GM03348 (cell line): ENCODE data around the gene PARD6B.
"Not testable (repeated sequence)": the region's sequence is repeated elsewhere in the genome, so short reads cannot be mapped to it uniquely, and the experiment has no call there.

ENCODE experiments used
- DNase-seq: peaks from one replicate; pipeline ENCODE4 v3.0.0; 2012; ENCODE audit warnings: low spot score

The PARD6B gene

DNA sequence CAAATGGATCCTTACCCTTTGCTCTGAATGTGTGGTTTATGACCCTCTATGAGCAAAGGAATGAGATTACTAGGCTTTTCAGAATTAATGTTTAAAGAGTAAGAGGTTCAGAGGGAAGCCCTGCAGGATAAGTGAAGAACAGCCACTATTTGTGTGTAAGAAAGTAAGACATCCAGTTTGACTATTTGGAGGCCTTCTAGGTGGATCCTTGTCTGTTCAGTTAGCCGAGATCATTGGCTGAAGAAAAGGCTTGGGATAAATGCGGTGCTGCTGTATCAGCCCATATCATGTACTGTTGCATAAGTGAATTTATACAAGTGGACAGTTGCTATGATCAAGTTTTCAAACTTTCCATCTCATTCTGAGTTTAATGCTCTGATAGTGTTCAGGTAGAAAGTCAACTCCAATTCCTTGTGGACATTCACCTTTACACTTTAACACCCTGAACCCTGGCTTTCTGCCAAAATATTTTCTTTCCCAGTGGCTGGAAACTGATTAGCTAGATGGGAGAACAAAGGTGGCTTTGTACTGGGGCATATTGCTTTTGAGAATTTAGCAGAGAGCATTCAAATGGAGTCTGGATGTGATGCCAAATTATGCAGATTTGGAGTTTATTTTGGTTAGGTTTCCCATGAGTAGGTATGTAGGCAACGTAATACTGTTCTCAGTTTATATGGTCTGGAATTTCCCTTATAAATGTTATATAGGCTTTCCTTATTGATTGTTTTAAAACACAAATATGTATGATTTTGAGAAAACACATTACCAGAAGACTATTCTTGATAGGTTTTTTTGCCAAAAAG, 15.0 kb downstream of the PARD6B start:
- DNase-seq = no peak

DNA sequence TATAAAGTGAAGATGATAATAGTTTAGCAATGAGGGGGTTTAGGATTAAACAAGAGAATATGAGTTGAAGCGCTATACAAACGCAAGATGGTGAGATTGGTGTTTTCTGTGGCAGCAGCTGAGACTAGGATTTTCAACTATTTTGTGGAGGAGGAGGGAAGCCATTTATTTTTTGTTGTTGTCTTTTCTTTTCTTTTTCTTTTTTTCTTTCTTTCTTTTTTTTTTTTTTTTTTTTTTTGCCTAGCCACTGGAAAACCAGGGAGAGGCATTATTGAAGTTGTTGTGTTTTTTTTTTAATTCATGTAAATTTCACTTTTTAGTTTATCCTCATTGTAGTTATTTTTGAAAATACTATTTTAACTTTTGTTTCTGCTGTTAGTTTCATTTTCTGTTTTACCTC, 15.9 kb downstream of the PARD6B start:
- DNase-seq = no peak

DNA sequence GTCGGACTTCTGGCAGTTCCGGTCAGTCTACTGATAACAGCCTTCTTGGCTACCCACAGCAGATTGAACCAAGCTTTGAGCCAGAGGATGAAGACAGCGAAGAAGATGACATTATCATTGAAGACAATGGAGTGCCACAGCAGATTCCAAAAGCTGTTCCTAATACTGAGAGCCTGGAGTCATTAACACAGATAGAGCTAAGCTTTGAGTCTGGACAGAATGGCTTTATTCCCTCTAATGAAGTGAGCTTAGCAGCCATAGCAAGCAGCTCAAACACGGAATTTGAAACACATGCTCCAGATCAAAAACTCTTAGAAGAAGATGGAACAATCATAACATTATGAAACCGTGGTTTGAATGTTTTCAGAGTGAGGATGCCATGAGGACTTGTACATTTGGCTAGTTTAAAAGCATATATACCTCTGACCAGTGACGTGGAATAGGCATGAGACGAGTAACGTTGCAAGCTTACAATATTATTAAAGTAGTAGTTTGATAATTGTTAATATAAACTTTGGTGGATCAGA, 18.8 kb downstream of the PARD6B start:
- DNase-seq = no peak

DNA sequence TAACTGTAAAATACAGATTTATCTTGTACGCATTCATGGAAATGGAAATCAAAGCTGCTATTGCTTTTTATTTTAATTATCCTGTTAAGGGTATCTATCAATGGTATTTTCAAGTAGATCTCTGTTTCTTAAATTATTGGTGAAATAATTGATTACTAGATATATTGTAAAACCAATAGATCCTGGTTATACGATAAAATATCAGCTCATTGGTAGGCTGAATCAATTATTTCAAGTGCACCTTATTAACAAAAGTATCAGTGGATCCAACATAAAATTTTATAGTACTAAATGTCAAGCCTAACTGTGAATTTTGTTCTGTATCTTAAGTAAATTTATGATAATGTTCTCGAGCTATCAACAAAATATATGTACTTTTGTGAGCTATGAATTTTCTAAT, 21.8 kb downstream of the PARD6B start:
- no peak for DNase-seq

DNA sequence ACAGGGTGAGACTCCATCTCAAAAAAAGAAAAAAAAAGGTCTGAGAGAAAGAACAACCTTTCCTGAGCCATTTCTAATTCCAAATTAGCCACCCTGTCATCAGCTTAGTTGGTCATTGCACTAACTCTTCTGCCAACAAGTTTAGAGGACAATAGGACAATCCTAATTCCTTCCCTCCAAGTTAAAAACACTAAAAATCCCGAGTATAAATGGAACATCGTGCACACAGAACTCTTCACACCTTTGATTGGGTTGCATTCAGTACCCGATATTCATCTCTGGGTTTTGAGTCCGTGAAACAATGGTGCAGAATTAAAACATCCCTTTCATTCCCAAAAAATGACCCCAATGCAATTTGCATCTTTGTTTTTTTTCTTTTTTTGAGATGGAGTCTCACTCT, 23.0 kb downstream of the PARD6B start:
- DNase-seq = no peak

DNA sequence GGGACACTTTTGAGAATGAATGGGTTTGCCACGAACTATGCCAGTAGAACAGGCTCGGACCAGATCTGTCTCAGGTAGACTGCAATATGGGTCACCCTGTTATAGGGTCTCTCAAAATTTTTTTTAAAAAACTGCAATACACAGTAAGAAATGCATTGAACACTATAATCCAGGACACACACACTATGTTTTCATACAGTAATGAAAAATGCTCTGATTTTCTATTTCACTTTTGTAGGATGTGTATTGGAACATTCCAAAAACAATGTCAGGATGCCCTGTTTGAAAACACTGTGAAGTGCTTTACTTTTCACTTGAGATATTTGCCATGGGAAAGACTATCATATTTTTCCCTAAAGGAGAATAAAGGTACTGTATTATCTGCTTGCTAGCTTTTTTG, 25.1 kb downstream of the PARD6B start:
- DNase-seq = no peak

DNA sequence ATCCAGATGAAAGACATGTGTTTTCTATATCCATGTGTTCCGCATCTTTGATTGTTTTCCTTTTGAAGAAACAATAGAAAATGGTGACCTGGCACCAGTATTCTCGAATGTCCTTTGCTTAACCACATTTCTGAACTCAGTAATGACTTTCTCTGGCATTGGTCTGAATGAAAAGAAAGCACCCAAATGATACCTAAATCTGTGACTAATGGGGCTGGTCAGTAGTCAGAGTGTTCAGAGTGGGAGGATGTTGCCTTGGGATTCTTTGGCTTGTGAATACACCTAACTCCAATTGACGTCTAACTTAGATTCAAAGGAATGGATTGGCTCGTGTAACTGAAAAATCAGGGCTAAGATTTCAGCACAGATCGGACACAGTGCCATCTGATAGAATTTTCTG, 27.1 kb downstream of the PARD6B start:
- no peak for DNase-seq

DNA sequence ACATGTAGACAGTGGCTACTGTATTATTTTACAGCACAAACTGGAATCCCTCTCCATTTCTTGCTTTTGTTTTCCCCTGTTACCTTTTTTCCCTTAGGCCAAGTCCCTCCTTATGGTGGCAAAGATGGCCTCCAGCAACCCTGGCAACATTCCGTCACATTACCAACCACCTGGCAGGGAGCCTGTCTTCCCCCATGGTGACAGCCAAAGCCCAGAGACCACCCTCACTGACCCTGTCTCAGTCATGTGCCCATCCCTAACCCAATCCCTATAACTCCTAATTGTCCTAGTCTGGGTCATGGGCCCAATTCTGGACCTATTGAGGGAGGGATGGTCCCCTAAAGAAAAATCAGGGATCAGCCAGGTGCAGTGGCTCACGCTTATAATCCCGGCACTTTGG, 27.6 kb downstream of the PARD6B start:
- no peak for DNase-seq

DNA sequence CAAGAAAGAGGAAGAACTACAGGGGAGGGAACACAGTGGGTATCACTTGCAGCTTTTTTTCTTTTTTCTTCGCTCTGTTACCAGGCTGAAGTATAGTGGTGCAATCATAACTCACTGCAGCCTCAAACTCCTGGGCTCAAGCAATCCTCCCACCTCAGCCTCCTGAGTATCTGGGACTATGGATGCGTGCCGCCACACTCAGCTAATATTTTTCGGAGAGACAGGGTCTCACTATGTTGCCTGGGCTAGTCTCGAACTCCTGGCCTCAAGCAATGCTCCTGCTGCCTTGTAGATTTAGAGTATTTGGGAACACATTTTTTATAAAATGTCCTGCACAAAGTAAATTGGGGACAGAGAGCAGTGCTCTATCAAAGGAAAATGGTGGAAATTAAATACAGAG, 28.3 kb downstream of the PARD6B start:
- DNase-seq = no peak

DNA sequence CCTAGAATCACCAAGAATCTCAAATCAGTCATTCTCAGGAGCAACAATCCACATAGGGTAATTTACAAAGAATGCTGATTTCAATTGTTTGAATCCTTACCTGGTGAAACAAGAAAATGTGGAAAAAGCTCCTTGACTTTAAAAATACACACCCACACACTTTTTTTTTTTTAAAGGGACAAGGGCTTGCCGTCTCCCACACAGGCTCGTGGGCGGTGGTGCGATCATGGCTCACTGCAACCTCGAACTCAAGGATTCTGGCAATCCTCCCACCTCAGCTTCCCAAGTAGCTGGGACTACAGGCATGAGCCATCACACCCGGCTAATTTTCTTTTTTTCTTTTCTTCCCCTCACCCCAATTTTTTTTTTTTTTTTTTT, 30.7 kb downstream of the PARD6B start:
- no peak for DNase-seq

DNA sequence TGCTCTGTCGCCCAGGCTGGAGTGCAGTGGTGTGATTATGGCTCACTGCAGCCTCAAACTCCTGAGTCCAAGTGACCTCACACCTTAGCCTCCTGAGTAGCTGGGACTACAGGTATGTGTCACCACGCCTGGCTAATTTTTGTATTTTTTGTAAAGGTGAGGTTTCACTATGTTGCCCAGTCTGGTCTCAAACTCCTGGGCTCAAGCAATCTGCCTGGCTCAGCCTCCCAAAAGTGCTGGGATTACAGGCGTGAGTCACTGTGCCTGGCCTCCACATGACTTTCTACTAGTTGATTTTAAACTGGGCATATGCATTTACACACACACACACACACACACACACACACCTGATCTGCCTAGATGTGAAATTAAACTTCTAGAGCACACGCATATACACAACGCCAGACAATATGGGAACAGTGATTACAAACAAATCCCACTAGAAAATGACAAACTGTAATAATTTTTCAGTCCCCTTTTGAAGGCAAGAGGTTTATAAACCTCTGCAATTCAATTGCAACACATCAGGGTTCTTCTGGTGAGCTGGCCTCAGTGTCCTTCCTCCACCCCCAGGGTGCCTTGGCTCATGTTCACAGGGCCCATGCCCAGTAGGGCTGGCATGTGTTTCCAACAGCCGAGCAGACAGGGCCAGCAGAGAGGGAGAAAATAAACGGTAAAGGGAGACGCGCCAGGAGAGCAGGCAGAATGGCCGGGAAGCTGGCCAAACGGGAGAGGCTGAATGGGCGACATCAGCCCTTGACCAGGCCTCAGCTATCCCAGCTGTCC, 31.2 kb downstream of the PARD6B start:
- peak; percentile 51 for DNase-seq

DNA sequence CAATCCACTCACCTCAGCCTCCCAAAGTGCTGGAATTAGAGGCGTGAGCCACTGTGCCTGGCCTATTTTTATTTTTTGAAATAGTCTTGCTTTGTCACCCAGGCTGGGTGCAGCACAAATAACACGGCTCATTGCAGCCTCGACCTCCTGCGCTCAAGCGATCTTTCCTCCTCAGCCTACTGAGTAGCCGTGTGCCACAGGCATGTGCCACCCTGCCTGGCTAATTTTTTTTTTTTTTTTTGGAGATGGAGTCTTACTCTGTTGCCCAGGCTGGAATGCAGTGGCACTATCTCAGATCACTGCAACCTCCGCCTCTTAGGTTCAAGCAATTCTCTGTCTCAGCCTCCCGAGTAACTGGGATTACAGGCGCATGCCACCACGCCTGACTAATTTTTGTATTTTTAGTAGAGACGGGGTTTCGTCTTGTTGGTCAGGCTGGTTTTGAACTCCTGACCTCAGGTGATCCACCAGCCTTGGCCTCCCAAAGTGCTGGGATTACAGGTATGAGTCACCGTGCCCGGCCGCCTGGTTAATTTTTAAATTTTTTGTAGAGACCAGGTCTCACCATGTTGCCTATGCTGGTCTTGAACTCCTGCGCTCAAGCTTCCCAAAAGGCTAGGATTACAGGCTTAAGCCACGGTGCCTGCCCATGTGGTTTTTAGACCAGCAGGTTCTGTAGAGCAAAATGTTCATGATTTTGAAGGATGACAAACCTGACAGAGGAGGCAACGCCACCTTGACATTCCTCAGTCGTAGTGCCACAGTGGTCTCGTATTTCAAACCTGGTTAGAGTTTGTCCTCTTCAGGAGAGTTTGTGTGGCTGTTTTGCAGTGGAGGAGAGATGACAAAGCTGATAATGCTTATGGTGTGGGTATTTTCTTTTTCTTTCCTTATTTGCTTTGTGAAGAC, 32.4 kb downstream of the PARD6B start:
- not testable (repeated sequence) for DNase-seq

DNA sequence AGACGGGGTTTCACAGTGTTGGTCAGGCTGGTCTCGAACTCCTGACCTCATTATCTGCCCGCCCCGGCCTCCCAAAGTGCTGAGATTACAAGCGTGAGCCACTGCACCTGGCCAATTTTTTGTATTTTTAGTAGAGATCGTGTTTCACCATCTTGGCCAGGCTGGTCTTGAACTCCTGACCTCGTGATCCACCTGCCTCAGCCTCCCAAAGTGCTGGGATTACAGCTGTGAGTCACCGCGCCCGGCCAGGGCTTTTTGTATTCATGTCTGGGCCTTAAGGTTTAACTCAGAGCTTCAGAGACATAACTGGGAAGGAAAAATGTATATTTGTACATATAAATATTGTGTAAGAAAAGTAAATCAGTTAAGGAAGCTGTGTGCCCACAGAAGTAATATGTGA, 33.9 kb downstream of the PARD6B start:
- DNase-seq = not testable (repeated sequence)

DNA sequence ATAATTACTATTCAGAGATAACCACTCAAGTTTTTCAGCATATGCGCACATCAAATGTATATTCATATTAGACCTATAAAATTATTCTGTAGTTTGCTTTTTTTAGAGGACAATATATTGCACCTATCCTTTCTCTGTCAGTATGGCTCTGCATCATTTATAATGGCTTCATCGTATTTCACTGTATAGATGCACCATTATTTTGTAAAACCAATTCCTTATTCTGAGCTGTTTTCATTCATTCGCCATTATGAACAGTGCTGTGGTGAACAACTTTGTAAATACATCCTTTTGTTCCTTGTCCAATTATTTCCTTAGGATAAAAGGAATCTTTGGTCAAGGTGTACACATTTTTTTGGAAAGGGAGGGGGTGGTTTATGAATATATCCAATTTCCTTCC, 34.3 kb downstream of the PARD6B start:
- DNase-seq = no peak

DNA sequence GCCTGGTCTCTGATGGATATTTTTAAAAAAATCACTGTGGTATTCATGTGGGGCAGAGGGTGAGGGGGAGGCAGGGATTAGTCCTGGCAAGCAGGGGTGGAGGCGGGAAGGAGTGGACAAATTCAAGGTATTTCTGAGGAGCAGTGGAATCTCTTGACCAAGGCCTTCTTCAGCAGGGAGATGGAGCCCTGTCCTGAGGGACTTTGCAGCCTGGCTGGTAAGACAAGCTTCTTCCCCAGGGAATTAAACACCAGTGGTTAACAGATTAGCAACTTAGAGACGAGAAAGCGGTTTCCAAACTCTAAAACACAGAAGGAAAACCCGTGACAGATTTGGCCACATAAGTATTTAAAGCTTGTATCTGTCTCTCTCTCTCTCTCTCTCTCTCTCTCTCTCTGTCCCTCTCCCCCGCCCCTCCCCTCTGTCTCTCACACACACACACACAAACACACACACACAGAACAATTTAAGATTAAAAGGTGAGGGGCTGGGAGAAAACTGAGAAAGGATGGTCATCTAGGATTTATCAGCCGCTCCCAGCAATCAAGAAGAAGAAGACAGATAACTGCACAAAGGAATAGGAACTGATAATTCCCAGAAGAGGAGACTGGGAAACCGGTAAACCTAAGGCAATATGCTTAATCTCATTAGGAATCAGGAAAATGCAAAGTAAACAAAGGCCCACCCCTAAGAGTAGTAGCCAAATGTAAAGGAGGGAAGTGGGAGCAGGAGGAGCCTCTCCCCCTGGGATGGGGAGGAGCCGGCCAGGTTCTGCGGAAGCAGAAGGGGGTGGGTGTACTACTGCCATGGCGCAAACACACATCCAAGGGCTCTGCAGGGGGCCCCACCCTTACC, 35.8 kb downstream of the PARD6B start:
- not testable (repeated sequence) for DNase-seq

DNA sequence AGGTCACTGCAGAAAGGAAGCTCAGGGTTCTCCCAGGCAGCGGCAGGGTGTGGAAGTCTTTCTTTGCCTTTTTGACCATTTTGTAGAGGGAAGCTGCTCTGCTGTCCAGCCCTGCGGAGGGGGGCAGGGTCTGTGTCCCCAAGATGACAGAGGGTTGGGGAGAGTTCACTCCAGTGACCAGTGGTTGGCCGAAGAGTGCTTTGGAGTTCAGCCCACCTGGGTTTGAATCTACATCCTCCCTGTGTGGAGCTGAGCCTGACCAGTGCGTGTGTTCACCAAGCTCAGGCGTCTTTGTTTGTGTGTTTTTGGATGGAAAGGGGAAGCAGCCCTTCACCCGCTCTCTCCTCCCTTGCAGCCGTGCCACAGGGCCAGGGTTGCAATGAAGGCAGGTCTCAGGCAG, 37.6 kb downstream of the PARD6B start:
- DNase-seq = not testable (repeated sequence)

DNA sequence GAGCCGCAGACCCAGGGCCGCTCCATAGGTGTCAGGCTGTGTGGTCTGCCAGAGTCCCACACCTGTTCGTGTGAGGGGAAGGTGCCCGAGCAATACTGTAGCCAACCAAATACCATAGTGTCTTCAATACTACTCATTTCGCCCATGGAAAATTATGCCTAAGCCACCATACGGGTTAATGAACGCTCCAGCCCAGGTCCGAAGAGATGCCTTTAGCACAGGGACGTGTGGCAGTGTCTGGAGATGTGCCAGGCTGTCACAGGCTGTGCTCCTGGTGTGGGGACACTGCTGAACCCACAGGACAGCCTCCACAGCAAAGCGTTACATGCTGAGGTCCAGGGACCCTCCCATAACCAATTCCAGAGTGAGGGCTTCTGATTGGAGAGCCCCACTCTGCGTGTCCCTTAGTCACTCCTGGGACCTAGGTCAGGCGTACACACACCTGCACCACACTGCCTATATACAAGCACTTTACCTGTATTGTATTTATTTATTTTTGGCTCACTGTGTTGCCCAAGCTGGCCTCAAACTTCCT, 38.2 kb downstream of the PARD6B start:
- DNase-seq = not testable (repeated sequence)

DNA sequence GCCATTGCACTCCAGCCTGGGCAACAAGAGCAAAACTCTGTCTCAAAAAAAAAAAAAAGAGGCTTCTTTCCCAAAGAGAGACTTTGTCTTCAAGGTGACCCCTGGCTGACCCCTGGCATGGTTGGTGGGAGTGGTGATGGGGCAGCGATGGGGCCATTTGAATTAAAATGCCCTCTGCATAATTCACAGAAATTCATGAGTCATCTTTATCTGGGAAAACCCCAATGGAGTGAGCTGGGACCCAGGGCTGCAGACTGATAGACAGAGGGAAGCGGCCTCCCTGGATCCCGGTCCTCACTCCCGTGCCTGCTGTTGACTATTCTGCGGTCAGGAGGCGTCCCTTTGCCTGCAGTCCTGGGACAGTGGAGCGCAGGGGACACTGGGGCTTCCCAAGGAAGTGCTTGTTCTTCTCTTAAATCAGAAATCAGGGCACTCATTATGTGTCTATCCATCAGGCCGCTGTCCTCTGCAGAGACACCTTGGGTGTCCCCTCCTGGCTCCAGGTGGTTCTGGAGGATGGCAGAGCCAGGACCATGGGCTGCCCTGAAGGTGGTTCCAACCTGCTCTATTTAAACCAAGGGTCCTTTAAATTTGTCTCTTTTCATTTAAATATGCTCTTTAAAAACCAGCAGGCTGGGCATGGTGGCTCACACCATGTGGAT, 40.2 kb downstream of the PARD6B start:
- not testable (repeated sequence) for DNase-seq

DNA sequence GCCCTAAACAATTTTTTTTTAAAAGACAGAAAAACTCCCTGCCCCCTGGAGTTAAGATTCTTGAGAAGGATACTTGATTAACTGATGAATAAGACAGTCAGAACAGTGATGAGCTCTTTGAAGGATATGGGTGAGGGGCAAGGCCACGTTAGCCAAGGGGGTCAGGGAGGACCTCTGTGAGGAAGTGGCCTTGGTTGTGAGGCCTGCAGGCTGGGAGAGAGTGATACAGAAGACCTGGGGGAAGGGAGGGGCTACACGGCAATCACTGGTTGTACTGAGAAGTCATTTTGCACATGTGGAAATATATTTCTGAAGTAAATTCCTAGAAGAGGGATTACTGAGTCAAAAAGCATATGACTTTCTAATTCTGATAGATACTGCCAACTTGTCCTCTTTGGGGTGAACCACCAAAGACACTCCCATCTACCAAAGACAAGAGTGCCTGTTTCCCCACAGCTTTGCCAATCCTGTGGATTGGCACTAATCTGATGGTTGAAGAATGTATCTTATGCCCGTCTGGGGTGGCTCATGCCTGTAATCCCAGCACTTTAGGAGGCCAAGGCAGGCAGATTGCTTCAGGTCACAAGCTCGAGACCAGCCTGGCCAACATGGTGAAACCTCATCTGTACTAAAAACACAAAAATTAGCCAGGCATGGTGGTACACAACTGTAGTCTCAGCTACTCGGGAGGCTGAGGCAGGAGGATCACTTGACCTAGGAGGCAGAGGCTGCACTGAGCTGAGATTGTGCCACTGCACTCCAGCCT, 41.2 kb downstream of the PARD6B start:
- no peak for DNase-seq

DNA sequence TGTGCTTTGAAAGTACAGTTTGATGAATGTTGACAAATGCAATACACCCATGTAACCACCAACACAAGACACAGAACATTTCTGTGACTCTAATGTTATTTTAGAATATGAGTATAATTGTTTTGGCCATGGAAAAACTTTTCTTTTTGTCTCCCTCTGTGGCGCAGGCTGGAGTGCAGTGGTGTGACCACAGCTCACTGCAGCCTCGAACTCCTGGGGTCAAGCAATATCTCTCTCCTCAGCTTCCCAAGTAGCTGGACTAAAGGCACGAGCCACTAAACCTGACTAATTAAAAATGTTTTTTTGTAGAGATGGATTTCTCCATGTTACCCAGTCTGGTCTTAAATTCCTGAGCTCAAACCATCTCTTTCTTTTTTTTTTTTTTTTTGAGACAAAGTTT, 43.1 kb downstream of the PARD6B start:
- DNase-seq = no peak
